ENCODE data around the gene PRR20D.
A peak's percentile ranks its signal among the peaks of the same experiment; 100 is the strongest.
"Not testable (repeated sequence)": the region's sequence is repeated elsewhere in the genome, so short reads cannot be mapped to it uniquely, and the experiment has no call there.

The PRR20D gene

GRCh38 chr13:57136093-57136492 is 24.3 kb upstream of the PRR20D start:
- H3K4me2 ChIP-seq (ENCODE audit: low read depth, low read length, poor library complexity, severe bottlenecking): no peak overlapping the region
- no peak overlapping the region for H3K27ac ChIP-seq (ENCODE audit: low read depth, low read length)
- H3K9me3 ChIP-seq (ENCODE audit: insufficient read depth, low read length): no peaks in the 10 kb centered on the region
- H3K9ac ChIP-seq (ENCODE audit: low read length): no peak overlapping the region
- no peaks in the 10 kb centered on the region for H3K79me2 ChIP-seq (ENCODE audit: insufficient read depth, low read length)
- no peaks in the 10 kb centered on the region for H3K9me2 ChIP-seq (replicated peaks; ENCODE audit: insufficient read depth, low read length)
- peak overlapping the region; percentile 14 for H2AFZ ChIP-seq (ENCODE audit: low read depth, low read length, severe bottlenecking)
- H3K27me3 ChIP-seq (ENCODE audit: low read length): no peaks in the 10 kb centered on the region
- TF ChIP-seq CTCF (IDR thresholded peaks at IDR 0.05; ENCODE audit: insufficient read depth, low read length, poor library complexity, severe bottlenecking): no peak
- TF ChIP-seq EZH2phosphoT487 (conservative IDR thresholded peaks at IDR 0.05; ENCODE audit: low read length): no peak
- H3K36me3 ChIP-seq (ENCODE audit: low read length): no peaks in the 10 kb centered on the region
- no peak overlapping the region for H3K4me3 ChIP-seq (ENCODE audit: insufficient read depth, low read length, poor library complexity, severe bottlenecking)
- H4K20me1 ChIP-seq (ENCODE audit: low read depth, low read length): no peaks in the 10 kb centered on the region
- no peaks in the 10 kb centered on the region for H3F3A ChIP-seq (ENCODE audit: insufficient read depth)

- Histone ChIP-seq H3K9me2 (replicated peaks; ENCODE audit: insufficient read depth, low read length) (no peaks in the 10 kb centered on the region), H2AFZ (ENCODE audit: low read depth, low read length, severe bottlenecking) (no peak overlapping the region)
Measured at GRCh38 chr13:57137585-57137984, 22.8 kb upstream of the PRR20D start.

GRCh38 chr13:57138988-57139387 is 21.4 kb upstream of the PRR20D start:
- H3K9me3 ChIP-seq (ENCODE audit: insufficient read depth, low read length): no peaks in the 10 kb centered on the region
- no peaks in the 10 kb centered on the region for H3K27me3 ChIP-seq (ENCODE audit: low read length)
- H3K79me2 ChIP-seq (ENCODE audit: insufficient read depth, low read length): no peaks in the 10 kb centered on the region
- H3K4me2 ChIP-seq (ENCODE audit: low read depth, low read length, poor library complexity, severe bottlenecking): no peak overlapping the region
- TF ChIP-seq CTCF (IDR thresholded peaks at IDR 0.05; ENCODE audit: insufficient read depth, low read length, poor library complexity, severe bottlenecking): no peak
- no peak for TF ChIP-seq EZH2phosphoT487 (conservative IDR thresholded peaks at IDR 0.05; ENCODE audit: low read length)
- H3F3A ChIP-seq (ENCODE audit: insufficient read depth): no peaks in the 10 kb centered on the region
- H3K36me3 ChIP-seq (ENCODE audit: low read length): no peaks in the 10 kb centered on the region
- H3K9me2 ChIP-seq (replicated peaks; ENCODE audit: insufficient read depth, low read length): no peaks in the 10 kb centered on the region
- no peak overlapping the region for H2AFZ ChIP-seq (ENCODE audit: low read depth, low read length, severe bottlenecking)
- H3K27ac ChIP-seq (ENCODE audit: low read depth, low read length): no peak overlapping the region
- no peaks in the 10 kb centered on the region for H4K20me1 ChIP-seq (ENCODE audit: low read depth, low read length)
- H3K4me3 ChIP-seq (ENCODE audit: insufficient read depth, low read length, poor library complexity, severe bottlenecking): no peak overlapping the region
- no peak overlapping the region for H3K9ac ChIP-seq (ENCODE audit: low read length)

More at GRCh38 chr13:57137585-57137984, 22.8 kb upstream of the PRR20D start:
- Histone ChIP-seq H3K9me3 (ENCODE audit: insufficient read depth, low read length) (no peaks in the 10 kb centered on the region), H3K9ac (ENCODE audit: low read length) (no peak overlapping the region), H3K27ac (ENCODE audit: low read depth, low read length) (no peak overlapping the region), H3K79me2 (ENCODE audit: insufficient read depth, low read length) (no peaks in the 10 kb centered on the region), H3F3A (ENCODE audit: insufficient read depth) (no peaks in the 10 kb centered on the region), H4K20me1 (ENCODE audit: low read depth, low read length) (no peaks in the 10 kb centered on the region), H3K27me3 (ENCODE audit: low read length) (no peaks in the 10 kb centered on the region), H3K36me3 (ENCODE audit: low read length) (no peaks in the 10 kb centered on the region), H3K4me2 (ENCODE audit: low read depth, low read length, poor library complexity, severe bottlenecking) (no peak overlapping the region), H3K4me3 (ENCODE audit: insufficient read depth, low read length, poor library complexity, severe bottlenecking) (no peak overlapping the region)
- no peak for TF ChIP-seq EZH2phosphoT487 (conservative IDR thresholded peaks at IDR 0.05; ENCODE audit: low read length)
- no peak for TF ChIP-seq CTCF (IDR thresholded peaks at IDR 0.05; ENCODE audit: insufficient read depth, low read length, poor library complexity, severe bottlenecking)

GRCh38 chr13:57139781-57140180 is 20.7 kb upstream of the PRR20D start:
- H3K79me2 ChIP-seq (ENCODE audit: insufficient read depth, low read length); H3K4me3 ChIP-seq (ENCODE audit: insufficient read depth, low read length, poor library complexity, severe bottlenecking); H3K27me3 ChIP-seq (ENCODE audit: low read length); H3K4me2 ChIP-seq (ENCODE audit: low read depth, low read length, poor library complexity, severe bottlenecking); H3K9ac ChIP-seq (ENCODE audit: low read length); H3K36me3 ChIP-seq (ENCODE audit: low read length); H4K20me1 ChIP-seq (ENCODE audit: low read depth, low read length); H3K9me2 ChIP-seq (replicated peaks; ENCODE audit: insufficient read depth, low read length); H3K27ac ChIP-seq (ENCODE audit: low read depth, low read length); H3F3A ChIP-seq (ENCODE audit: insufficient read depth); H2AFZ ChIP-seq (ENCODE audit: low read depth, low read length, severe bottlenecking); H3K9me3 ChIP-seq (ENCODE audit: insufficient read depth, low read length): not testable (repeated sequence)

GRCh38 chr13:57140235-57140968 is 20.0 kb upstream of the PRR20D start, which contains the start of gene PRR20A:
Gene PRR20A, plus strand, starts transcription at chr13:57140918. Its CDS starts 387 bp downstream, at chr13:57141305.
- not testable (repeated sequence) for H3K27me3 ChIP-seq (ENCODE audit: low read length); H3F3A ChIP-seq (ENCODE audit: insufficient read depth); H2AFZ ChIP-seq (ENCODE audit: low read depth, low read length, severe bottlenecking); H3K9me3 ChIP-seq (ENCODE audit: insufficient read depth, low read length); H3K79me2 ChIP-seq (ENCODE audit: insufficient read depth, low read length); H4K20me1 ChIP-seq (ENCODE audit: low read depth, low read length); H3K4me2 ChIP-seq (ENCODE audit: low read depth, low read length, poor library complexity, severe bottlenecking); H3K4me3 ChIP-seq (ENCODE audit: insufficient read depth, low read length, poor library complexity, severe bottlenecking); H3K9ac ChIP-seq (ENCODE audit: low read length); H3K27ac ChIP-seq (ENCODE audit: low read depth, low read length); H3K9me2 ChIP-seq (replicated peaks; ENCODE audit: insufficient read depth, low read length); H3K36me3 ChIP-seq (ENCODE audit: low read length)
